Panc1 (cell line): ENCODE results near the gene NUF2. TPM values are rescaled to one million over a fixed set of nuclear protein-coding genes. Genes with fewer than 3 reads are reported as not detected.
"Not testable (repeated sequence)": the region's sequence is repeated elsewhere in the genome, so short reads cannot be mapped to it uniquely, and the experiment has no call there.

Experiments used
- ATAC-seq: fragments of 200-7000 bp; cut with Tn5 transposase; 2 replicates; pipeline ENCODE4 v1.9.1; 2020; ENCODE audit warnings: mild to moderate bottlenecking, moderate library complexity
- BruUV-seq: library from RNA; stranded (reverse); fragments of 400-500 nt; replicated peaks from 2 replicates; lab custom pipeline; 2021; lab: Mats Ljungman, UMichigan
- CTCF ChIA-PET: fragments of 300-600 bp; sonication (Branson Sonifier 250); formaldehyde crosslinking; loops from one replicate; lab custom pipeline; 2022; ENCODE audit warnings: antibody characterized with exemption; lab: Charles Lee
- POLR2A ChIA-PET: fragments of 300-600 bp; sonication (Branson Sonifier 250); formaldehyde crosslinking; loops from one replicate; lab custom pipeline; 2022; ENCODE audit warnings: antibody characterized with exemption; lab: Charles Lee
- DNase-seq: peaks from one replicate; pipeline ENCODE4 v3.0.0-alpha.2; 2010; ENCODE audit warnings: low read depth, low spot score
- H3K27ac ChIP-seq: 2 replicates; pipeline ENCODE4 v1.5.1; 2011; ENCODE audit warnings: mild to moderate bottlenecking, low read length, inconsistent platforms
- H3K27me3 ChIP-seq: fragments of 200-500 bp; sonication (Bioruptor generic); 2 replicates; pipeline ENCODE4 v1.6.0; 2014; ENCODE audit warnings: low read length, inconsistent platforms; ENCODE audit not compliant: control insufficient read depth, insufficient read depth
- H3K36me3 ChIP-seq: fragments of 200-500 bp; sonication (Bioruptor generic); 2 replicates; pipeline ENCODE4 v1.5.1; 2014; ENCODE audit warnings: inconsistent platforms, mild to moderate bottlenecking, low read length, moderate library complexity; ENCODE audit not compliant: control insufficient read depth, insufficient read depth
- H3K4me1 ChIP-seq: 2 replicates; pipeline ENCODE4 v1.5.1; 2011; ENCODE audit warnings: inconsistent platforms, mild to moderate bottlenecking, low read length, moderate library complexity; ENCODE audit not compliant: control insufficient read depth, insufficient read depth
- H3K4me3 ChIP-seq, 2 experiments: 2 replicates each; pipeline ENCODE4 v1.5.1; 2011 to 2012; ENCODE audit warnings: low read depth in 2 of 2, low read length in 2 of 2, mild to moderate bottlenecking in 2 of 2, inconsistent platforms in 1 of 2, moderate library complexity in 1 of 2
- H3K9me3 ChIP-seq: fragments of 200-500 bp; sonication (Bioruptor generic); 2 replicates; pipeline ENCODE4 v1.5.1; 2014; ENCODE audit warnings: low read depth, mild to moderate bottlenecking, inconsistent platforms, low read length, moderate library complexity; ENCODE audit not compliant: control insufficient read depth, insufficient read depth
- CTCF ChIP-seq: fragments of 450-650 bp; IDR thresholded peaks from 2 replicates; pipeline ENCODE4 v1.5.1; 2017; ENCODE audit warnings: mild to moderate bottlenecking
- POLR2AphosphoS5 ChIP-seq: IDR thresholded peaks from 2 replicates; pipeline ENCODE4 v1.6.1; 2012; ENCODE audit warnings: mild to moderate bottlenecking, low read depth, low read length, moderate library complexity
- REST ChIP-seq, 2 experiments: IDR thresholded peaks; 2 replicates each; pipeline ENCODE4 v1.6.1; 2011 to 2012; ENCODE audit warnings: low read depth in 2 of 2, control low read depth in 1 of 2, low read length in 1 of 2, mild to moderate bottlenecking in 1 of 2, moderate library complexity in 1 of 2; ENCODE audit not compliant: insufficient read depth in 1 of 2
- SIN3A ChIP-seq: IDR thresholded peaks from 2 replicates; pipeline ENCODE4 v1.6.1; 2012; ENCODE audit warnings: low read depth, mild to moderate bottlenecking, low read length, moderate library complexity, borderline replicate concordance; ENCODE audit not compliant: insufficient read depth
- TCF7L2 ChIP-seq: IDR thresholded peaks from 2 replicates; pipeline ENCODE4 v1.6.1; 2011; ENCODE audit warnings: mild to moderate bottlenecking, low read depth, low read length, inconsistent platforms
- in situ Hi-C: cut with HindIII; loops from 2 replicates; pipeline ENCODE4 v1.10.0; 2016; ENCODE audit warnings: low sequenced_read_pairs, low pct_unique_long_range_greater_than_20kb
- intact Hi-C: fragments of 100-400 bp; cut with micrococcal nuclease; formaldehyde crosslinking; loops from one replicate; pipeline ENCODE4 v1.10.0; 2022; ENCODE audit not compliant: unreplicated experiment
- total RNA-seq: library from RNA; stranded (reverse); gene quantifications from one replicate; pipeline ENCODE4 v1.2.1, GENCODE V29; 2021; ENCODE audit not compliant: unreplicated experiment

Gene NUF2
- total RNA-seq, 1 experiment from 2014 or later: 26.1 TPM

- no peaks in the 10 kb centered on the region for H3K36me3 ChIP-seq
- 0 out of 2 replicates have a peak, but pooled peaks cover 7% of the 10 kb centered on the region for H3K9me3 ChIP-seq
- no TSS peak for BruUV-seq
- TF ChIP-seq REST (IDR thresholded peaks at IDR 0.05; ENCODE audit: insufficient read depth in 1 of 2, low read depth in 2 of 2, low read length in 1 of 2) (no peak), POLR2AphosphoS5 (no peak), SIN3A (no peak), CTCF (no peak), TCF7L2 (no peak)
- in situ Hi-C loops (no loop called here), intact Hi-C loops (no loop called here)
- H3K27ac ChIP-seq: no peak overlapping the region
- H3K4me3 ChIP-seq: no peak overlapping the region
- ChIA-PET CTCF (no interaction called here), POLR2A (no interaction called here)
- H3K27me3 ChIP-seq: no peaks in the 10 kb centered on the region
- H3K4me1 ChIP-seq: no peaks in the 10 kb centered on the region
- DNase-seq (no peak), ATAC-seq (no peak)
Measured at GRCh38 chr1:163275222-163275621, 46.5 kb upstream of the NUF2 start.

GRCh38 chr1:163278602-163279001, 43.2 kb upstream of the NUF2 start:
- in situ Hi-C loops (no loop called here), intact Hi-C loops (no loop called here)
- ChIA-PET POLR2A (no interaction called here), CTCF (interaction anchor here (0.5 kb wide), 1 partner anchor 207 kb away, joined by 4 read pairs; no protein-coding TSS in a partner anchor)
- H3K27ac ChIP-seq: no peak overlapping the region
- 0 out of 2 replicates have a peak, but pooled peaks cover 7% of the 10 kb centered on the region for H3K9me3 ChIP-seq
- H3K4me1 ChIP-seq: no peaks in the 10 kb centered on the region
- TF ChIP-seq TCF7L2 (no peak), CTCF (no peak), REST (IDR thresholded peaks at IDR 0.05; ENCODE audit: insufficient read depth in 1 of 2, low read depth in 2 of 2, low read length in 1 of 2) (no peak), POLR2AphosphoS5 (no peak), SIN3A (no peak)
- no peaks in the 10 kb centered on the region for H3K36me3 ChIP-seq
- no peaks in the 10 kb centered on the region for H3K27me3 ChIP-seq
- DNase-seq (no peak), ATAC-seq (no peak)
- H3K4me3 ChIP-seq: no peak overlapping the region
- no TSS peak for BruUV-seq

- DNase-seq, H3K4me3 ChIP-seq, in situ Hi-C loops, H3K36me3 ChIP-seq, CTCF ChIA-PET, POLR2A ChIA-PET, BruUV-seq, ATAC-seq, intact Hi-C loops, H3K27me3 ChIP-seq, H3K4me1 ChIP-seq, H3K27ac ChIP-seq, H3K9me3 ChIP-seq: not testable (repeated sequence)
Measured at GRCh38 chr1:163284867-163285266, 36.9 kb upstream of the NUF2 start.
